Measurements from ENCODE around the gene PET100. TPM values are rescaled to one million over a fixed set of nuclear protein-coding genes. Genes with fewer than 3 reads are reported as not detected.
A peak's percentile ranks its signal among the peaks of the same experiment; 100 is the strongest.

PET100 gene
- total RNA-seq, 1 donor from 2014 or later, result 123 TPM

DNA sequence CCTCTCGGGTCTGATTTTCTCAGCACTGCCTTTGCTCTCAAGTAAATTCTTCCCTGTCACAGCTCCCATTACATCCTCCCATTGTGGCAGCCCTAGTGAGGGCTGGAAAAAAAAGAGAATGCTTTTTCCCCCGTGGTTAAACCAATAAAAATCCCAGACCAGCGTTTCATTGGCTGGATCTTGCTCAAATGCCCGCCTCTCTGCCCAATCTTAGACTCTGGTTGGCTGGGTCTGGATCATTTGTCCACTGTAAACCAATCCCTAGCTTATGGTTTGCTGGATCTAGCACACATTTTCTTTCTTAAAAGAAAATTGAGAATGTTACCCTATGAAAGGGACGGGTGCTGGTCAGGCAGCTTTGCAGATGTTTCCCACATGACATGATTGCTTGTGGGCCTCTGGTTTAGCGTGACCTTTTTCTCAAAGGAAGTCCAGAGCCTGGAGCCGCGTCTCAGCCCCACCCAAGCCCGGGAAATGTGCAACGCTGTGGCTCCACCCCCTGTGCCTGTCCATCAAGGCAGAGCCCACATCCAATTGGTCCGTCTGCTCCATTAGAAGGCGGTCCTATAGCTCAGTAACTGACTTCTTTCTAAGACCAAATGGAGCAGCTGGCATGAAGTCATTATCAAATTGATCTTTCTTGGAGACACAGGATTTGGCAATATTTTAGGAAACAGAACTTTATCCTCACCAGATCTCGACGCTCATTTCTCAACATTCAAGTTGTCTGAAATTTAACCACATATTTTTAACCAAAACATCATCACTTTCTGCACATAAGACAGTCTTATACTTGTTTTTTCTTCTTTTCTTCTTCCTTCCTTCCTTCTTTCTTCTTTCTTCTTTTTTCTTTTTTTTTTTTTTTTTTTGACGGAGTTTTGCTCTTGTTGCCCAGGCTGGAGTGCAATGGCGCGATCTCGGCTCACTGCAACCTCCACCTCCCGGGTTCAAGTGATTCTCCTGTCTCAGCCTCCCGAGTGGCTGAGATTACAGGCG is 44.7 kb downstream of the PET100 start:
- Mint-ChIP-seq H3K4me1 (peaks cover 43% of the 10 kb centered on the region), H3K4me3 (no peak overlapping the region), H3K36me3 (ENCODE audit: low read depth) (no peaks in the 10 kb centered on the region), H3K27me3 (peaks cover 43% of the 10 kb centered on the region), H3K9me3 (no peaks in the 10 kb centered on the region), H3K27ac (no peak overlapping the region)
- intact Hi-C loops (cut with micrococcal nuclease), result loop anchor here (10.0 kb wide), 1 partner anchor 320 kb away; no protein-coding TSS in a partner anchor
- DNase-seq (no peak), ATAC-seq (ENCODE audit: low read depth) (peak; percentile 16)
- POLR2A ChIA-PET, result interaction anchor here (1.0 kb wide), 1 partner anchor 22 kb away, joined by 3 read pairs; no protein-coding TSS in a partner anchor
- TF ChIP-seq CTCF (IDR thresholded peaks at IDR 0.05), result no peak
- CTCF ChIA-PET, result interaction anchor here (1.0 kb wide), 1 partner anchor 22 kb away, joined by 3 read pairs; no protein-coding TSS in a partner anchor

DNA sequence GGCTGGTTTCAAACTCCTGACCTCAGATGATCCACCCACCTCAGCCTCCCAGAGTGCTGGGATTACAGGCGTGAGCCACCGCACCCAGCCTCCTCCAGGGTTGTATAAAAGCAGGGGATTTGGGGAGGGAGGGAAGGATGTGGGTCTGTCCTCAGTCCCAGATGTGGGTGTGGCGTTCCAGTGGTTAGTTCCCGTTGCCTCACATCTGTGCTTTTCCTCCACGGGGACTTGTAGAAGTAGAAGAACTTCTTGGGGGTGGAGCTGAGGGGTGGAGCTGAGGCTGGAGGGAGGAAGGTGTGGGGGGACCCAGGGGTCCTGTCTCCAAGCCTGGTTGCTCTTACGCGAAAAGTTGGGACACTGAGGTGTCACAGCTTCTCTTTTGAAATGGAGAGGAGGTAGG is 46.8 kb downstream of the PET100 start:
- Mint-ChIP-seq H3K4me1 (peaks cover 46% of the 10 kb centered on the region), H3K9me3 (no peaks in the 10 kb centered on the region), H3K27ac (no peak overlapping the region), H3K36me3 (ENCODE audit: low read depth) (peaks cover 2% of the 10 kb centered on the region), H3K27me3 (peaks cover 30% of the 10 kb centered on the region), H3K4me3 (peak overlapping the region; percentile 35)
- DNase-seq (no peak), ATAC-seq (ENCODE audit: low read depth) (no peak)
- intact Hi-C loops (cut with micrococcal nuclease), result loop anchor here (10.0 kb wide), 1 partner anchor 322 kb away; no protein-coding TSS in a partner anchor
- ChIA-PET CTCF (interaction anchor here (0.9 to 3.1 kb wide), 2 partner anchors 108 to 124 kb away, joined by 3 to 29 read pairs; no protein-coding TSS in a partner anchor), POLR2A (interaction anchor here (1.1 kb wide), 1 partner anchor 143 kb away, joined by 3 read pairs; no protein-coding TSS in a partner anchor)
- no peak for TF ChIP-seq CTCF (IDR thresholded peaks at IDR 0.05)

- no peak for ATAC-seq (ENCODE audit: low read depth)
- Mint-ChIP-seq H3K4me1 (peaks cover 50% of the 10 kb centered on the region), H3K4me3 (peak within 1 kb of the TSS; percentile 35), H3K27ac (no peak within 1 kb of the TSS), H3K36me3 (ENCODE audit: low read depth) (peaks cover 6% of the 10 kb centered on the region), H3K9me3 (no peaks in the 10 kb centered on the region), H3K27me3 (peaks cover 27% of the 10 kb centered on the region)
- intact Hi-C loops (cut with micrococcal nuclease), result loop anchor here (10.0 kb wide), 1 partner anchor 322 kb away; no protein-coding TSS in a partner anchor
- no peak for DNase-seq
- ChIA-PET CTCF (interaction anchor here (0.9 to 3.1 kb wide), 2 partner anchors 108 to 123 kb away, joined by 3 to 29 read pairs; no protein-coding TSS in a partner anchor), POLR2A (interaction anchor here (1.1 kb wide), 1 partner anchor 143 kb away, joined by 3 read pairs; no protein-coding TSS in a partner anchor)
- TF ChIP-seq CTCF (IDR thresholded peaks at IDR 0.05), result no peak
Measured at GRCh38 chr19:7676854-7677253, 47.3 kb downstream of the PET100 start, which contains the start of gene MCEMP1. Gene MCEMP1 (plus strand): TSS chr19:7677090. CDS start chr19:7677121, 31 bp downstream.

GRCh38 chr19:7677669-7678311 is 48.2 kb downstream of the PET100 start:
- Mint-ChIP-seq H3K27me3 (peaks cover 22% of the 10 kb centered on the region), H3K27ac (no peak overlapping the region), H3K36me3 (ENCODE audit: low read depth) (peaks cover 12% of the 10 kb centered on the region), H3K4me3 (peak overlapping the region; percentile 2), H3K9me3 (no peaks in the 10 kb centered on the region), H3K4me1 (peaks cover 55% of the 10 kb centered on the region)
- intact Hi-C loops (cut with micrococcal nuclease), result loop anchor here (10.0 kb wide), 1 partner anchor 323 kb away; no protein-coding TSS in a partner anchor
- ChIA-PET POLR2A (interaction anchor here (0.6 to 1.0 kb wide), 4 partner anchors 28 to 122 kb away, joined by 3 to 13 read pairs (median 4); no protein-coding TSS in a partner anchor), CTCF (interaction anchor here (0.9 to 3.1 kb wide), 3 partner anchors 109 to 576 kb away, joined by 4 to 29 read pairs (median 11); no protein-coding TSS in a partner anchor)
- ATAC-seq (ENCODE audit: low read depth), result no peak
- no peak for TF ChIP-seq CTCF (IDR thresholded peaks at IDR 0.05)
- no peak for DNase-seq
